GM19238 (cell line): Measurements from ENCODE around the gene CNTNAP2.

Experiments used
- DNase-seq: peaks from one replicate; pipeline ENCODE4 v3.0.0; 2011; ENCODE audit warnings: low spot score; ENCODE audit not compliant: insufficient read length

CNTNAP2 gene

GRCh38 chr7:147332988-147333387, 1216.4 kb downstream of the CNTNAP2 start:
- DNase-seq, result no peak

DNA sequence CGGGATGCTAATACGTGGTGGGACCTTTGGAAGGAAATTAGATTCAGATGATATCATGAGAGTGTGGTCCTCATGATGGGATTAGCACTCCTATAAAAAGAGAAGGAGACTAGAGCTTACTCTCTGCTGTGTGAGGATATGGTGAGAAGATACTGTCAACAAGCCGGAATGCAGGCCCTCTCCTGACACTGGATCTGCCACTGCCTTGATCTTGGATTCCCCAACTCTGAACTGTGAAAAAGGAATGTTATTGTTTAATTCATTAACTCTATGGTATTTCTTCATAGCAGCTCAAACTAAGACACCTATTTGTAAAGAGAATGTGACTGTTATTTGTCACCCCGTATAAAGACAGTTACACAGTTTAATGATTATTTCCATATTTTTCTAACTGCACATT, 1246.5 kb downstream of the CNTNAP2 start:
- DNase-seq, result no peak

GRCh38 chr7:147376192-147376591, 1259.6 kb downstream of the CNTNAP2 start:
- DNase-seq, result no peak

DNA sequence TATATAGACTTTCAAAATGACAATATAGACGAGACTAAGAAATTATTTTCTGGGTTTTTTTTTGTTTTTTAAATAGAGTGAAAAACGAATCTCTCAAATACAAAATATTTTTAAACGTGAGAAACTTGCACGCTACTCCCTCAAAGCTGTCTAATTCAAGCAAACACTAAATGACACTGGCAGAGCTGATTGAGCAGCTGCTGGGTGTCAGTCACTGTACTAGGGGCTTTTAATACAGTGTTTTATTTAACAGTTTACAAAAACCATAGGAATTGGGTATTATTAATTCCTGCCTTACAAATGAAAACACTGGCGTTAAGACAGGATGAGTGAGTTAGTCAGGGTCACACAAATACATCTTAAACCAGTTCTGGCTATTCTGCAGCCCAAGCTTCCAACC, 1264.3 kb downstream of the CNTNAP2 start:
- DNase-seq, result no peak

- DNase-seq, result no peak
Observed at GRCh38 chr7:147394329-147394728, 1277.7 kb downstream of the CNTNAP2 start.

GRCh38 chr7:147400221-147400689, 1283.7 kb downstream of the CNTNAP2 start:
- no peak for DNase-seq

DNA sequence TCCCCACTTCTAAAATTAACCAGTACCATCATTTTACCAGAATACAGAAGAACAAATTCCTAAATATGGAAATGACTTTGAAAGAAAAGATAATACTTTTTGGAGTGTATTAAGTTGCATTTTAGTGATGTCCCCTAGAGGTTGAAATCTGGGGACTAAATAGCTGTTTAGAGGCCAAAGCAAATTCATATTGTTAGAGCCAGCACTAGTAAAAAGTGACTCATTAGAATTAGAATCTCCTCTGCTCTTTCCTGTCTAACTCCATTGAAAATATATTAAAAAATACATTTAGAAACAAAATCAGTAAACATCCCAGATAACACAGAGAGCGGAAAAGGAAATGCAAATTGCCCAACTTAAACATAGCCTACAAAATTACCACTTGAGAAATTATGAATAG, 1284.3 kb downstream of the CNTNAP2 start:
- DNase-seq, result no peak

DNA sequence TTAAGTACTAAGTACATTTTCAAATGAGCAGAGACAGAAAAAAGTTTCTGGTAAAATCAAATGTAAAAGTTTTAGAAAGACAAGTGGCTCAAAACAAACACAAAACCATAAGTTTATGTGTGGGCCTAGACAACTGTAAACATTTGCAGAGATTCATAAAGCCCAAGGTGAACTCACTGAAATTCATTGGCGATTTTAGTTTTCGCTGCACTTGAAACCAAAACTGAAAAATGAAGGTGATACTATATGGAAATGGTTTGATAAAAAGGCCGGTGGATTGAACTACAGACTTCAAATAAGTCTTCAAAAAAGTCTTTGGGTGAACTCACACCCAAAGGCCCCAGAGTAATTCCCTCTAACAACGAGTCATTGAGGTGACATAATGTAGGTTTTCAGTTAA, 1289.0 kb downstream of the CNTNAP2 start:
- DNase-seq, result no peak

- no peak for DNase-seq
Observed at GRCh38 chr7:147406521-147407135, 1290.0 kb downstream of the CNTNAP2 start.

- DNase-seq, result no peak
Observed at GRCh38 chr7:147411096-147411495, 1294.5 kb downstream of the CNTNAP2 start.

DNA sequence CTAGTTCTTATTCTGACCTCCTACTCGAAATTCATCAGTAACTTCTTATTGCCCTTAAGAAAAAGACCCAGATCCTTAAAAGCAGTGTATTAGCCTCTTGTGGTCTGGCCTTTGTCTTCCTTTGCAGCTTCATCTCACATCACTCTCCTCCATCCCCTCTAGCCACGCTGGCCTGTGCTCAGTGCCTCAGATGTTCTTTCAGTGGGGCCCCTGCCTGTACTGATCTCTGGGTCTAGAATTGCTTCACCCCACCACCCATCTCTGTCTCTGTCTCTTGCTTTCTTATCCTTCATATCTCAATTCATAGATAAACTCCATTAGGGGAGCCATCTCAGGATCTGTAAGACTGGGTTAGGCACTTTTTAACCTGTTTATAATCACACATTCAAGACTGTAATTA, 1295.5 kb downstream of the CNTNAP2 start:
- no peak for DNase-seq

GRCh38 chr7:147412782-147413556, 1296.4 kb downstream of the CNTNAP2 start:
- DNase-seq, result no peak

- DNase-seq, result no peak
Observed at GRCh38 chr7:147413557-147413870, 1296.9 kb downstream of the CNTNAP2 start.

GRCh38 chr7:147415991-147416390, 1299.4 kb downstream of the CNTNAP2 start:
- DNase-seq, result no peak

- DNase-seq, result no peak
Observed at GRCh38 chr7:147418966-147419365, 1302.4 kb downstream of the CNTNAP2 start.

DNA sequence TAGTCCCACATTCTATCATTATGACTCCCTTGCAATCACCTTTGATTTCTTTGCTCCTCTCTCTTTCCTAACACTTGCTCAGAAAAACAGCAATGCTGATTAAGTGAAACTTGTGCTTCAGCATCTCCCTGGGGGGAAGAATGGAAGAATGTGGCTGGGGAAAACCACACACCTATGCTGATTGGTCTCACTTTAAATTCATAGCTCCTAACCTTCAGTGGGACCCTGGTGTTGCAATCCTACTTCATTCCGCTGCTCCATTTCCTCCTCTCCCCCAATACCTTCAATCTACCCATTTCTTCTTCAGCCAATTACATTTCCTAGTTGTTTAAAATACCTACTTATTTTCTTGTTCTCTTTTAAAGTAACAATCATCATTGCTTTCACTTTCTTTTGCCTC, 1307.3 kb downstream of the CNTNAP2 start:
- no peak for DNase-seq

DNA sequence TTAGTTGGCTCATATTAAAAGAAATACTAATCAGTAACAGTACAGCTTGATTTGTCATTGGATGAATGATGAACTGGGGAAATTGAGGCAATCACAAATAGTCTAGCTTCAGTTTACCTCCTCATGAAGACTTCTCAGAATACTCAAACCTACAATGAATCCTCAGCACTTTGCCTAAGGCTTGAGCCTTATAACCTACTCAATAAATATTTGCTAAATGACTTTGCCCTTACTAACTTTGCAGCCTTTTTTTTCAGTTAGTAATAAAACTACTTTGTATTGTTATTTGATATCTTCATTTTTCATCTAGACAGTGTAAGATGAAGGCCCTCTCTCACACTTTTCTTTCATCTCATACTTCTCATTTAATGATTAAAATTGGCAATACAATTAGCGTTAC, 1311.5 kb downstream of the CNTNAP2 start:
- no peak for DNase-seq

DNA sequence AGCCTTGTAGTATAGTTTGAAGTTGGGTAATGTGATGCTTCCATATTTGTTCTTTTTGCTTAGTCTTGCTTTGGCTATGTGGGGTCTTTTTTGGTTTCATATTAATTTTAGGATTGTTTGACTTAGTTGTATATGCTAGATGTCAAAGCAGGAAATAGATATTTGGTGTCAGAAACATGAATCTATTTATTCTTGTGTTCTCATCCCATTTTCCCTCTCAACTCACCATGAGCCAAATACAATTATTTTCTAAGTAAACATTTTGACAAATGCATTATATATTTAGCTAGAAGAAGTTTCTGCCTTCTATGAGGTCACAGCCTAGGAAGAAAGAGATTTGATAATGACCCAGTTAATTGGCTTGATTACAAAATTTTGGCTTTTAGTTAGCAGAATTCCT, 1313.4 kb downstream of the CNTNAP2 start:
- DNase-seq, result no peak

- DNase-seq, result no peak
Observed at GRCh38 chr7:147432079-147432478, 1315.5 kb downstream of the CNTNAP2 start.

GRCh38 chr7:147432576-147432975, 1316.0 kb downstream of the CNTNAP2 start:
- no peak for DNase-seq

DNA sequence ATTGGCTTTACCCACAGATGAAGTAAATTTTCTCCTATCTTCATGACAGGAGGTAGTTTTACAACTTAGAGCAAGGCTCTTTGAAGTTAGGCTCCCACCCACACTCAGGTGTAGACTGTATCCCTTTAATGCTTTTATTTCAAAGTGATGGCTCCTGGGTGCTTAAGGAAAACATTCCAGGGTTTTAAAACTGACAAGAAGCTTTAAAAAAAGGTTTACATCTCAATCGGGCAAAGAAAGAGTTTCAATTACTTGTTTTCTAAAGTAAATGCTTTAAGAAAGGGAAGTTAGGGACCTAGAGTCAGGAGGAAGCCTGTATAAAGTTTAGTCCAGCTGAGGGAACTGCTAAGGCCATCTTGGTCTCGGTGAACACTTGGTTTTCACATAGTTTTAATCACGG, 1320.1 kb downstream of the CNTNAP2 start:
- DNase-seq, result no peak

DNA sequence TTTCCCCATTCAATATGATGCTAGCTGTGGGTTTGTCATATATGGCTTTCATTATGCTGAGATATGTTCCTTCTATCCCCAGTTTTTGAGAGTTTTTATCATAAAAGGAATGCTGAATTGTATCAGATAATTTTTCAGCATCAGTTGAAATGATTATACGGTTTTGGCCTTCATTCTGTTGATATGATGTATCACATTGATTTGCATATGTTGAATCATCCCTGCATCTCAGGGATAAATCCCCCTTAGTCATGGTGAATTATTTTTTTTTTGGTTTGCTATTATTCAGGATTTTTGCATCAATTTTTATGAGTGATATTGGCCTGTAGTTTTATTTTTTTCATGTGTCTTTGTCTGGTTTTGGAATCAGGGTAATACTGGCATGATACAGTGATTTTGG, 1321.6 kb downstream of the CNTNAP2 start:
- no peak for DNase-seq

- no peak for DNase-seq
Observed at GRCh38 chr7:147443942-147444341, 1327.3 kb downstream of the CNTNAP2 start.
